ENCODE results near the gene DDX18.
"Not testable (repeated sequence)": the region's sequence is repeated elsewhere in the genome, so short reads cannot be mapped to it uniquely, and the experiment has no call there.

Gene DDX18

GRCh38 chr2:117814417-117815264 lies at the start of gene DDX18:
TSS of gene DDX18 (plus strand) at chr2:117814691. CDS start at chr2:117814778, 87 bp downstream.
- DNase-seq: peak; percentile 91

- peak; percentile 8 for DNase-seq
Measured at GRCh38 chr2:117770730-117771129, 43.8 kb upstream of the DDX18 start.

DNA sequence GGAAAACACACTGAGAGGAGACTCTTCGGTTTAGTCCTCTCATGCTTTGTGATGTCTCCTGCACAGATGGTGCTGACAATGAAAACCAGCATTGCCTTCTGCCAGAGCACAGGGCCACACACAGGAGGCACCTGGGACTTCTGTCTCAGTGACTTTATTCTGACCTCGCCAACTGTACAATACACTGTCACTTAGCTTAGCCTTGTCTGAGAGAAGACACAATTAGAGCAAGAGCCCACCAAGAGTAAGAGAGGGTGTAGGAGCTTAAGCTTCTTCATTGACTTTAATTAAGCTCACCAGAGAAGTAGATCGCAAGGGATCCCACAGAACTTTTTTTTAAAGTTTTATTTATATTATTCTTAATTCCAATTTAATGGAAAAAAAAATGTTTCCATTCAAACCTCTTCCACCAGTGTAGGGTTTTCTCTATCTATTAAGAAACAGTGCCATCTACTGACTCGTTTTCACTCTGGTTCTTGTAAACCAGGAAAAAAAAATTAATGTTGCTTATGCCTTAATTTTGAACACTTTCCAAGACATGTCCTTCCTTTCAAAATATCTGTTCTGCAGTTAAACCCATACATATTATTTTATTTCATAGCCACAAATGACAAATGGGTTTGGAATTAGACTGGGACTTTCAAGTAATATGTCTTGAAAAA lies 42.4 kb upstream of the DDX18 start:
- DNase-seq: peak; percentile 42

DNA sequence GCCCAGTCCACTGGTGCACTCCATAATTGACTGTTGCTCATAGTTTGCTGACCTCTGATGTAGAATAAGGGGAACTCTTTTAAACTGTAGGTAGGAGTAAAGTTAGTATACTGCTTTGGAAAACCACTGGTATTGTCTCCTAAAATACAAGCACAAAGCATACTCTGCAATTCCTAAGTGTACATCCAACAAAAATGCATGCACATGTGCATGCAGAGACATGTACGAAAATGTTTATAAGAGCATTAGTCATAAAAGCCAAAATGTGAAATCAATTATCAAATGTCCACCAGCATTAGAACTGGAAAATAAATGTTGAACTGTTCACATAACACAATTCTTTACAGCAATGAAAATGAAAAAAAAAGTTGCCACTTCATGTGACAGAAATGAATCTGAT lies 39.8 kb upstream of the DDX18 start:
- DNase-seq: no peak

- DNase-seq: no peak
Measured at GRCh38 chr2:117775703-117776219, 38.7 kb upstream of the DDX18 start.

DNA sequence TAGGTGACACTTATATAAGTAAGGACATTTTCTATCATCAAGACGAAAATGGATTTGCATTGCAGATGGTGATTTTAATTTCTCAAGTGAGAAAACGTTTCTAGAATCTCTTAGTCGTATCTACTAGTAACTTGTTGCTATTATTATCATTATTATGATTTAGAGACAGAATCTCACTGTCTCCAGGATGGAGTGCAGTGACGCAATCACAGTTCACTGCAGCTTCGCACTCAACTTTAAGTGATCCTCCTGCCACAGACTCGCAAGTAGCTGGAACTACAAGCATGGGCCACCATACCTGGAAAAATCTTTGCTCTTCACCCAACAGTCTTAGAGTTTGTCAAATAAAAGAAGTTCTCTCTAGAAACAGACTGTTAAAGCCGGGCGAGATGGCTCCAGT lies 37.6 kb upstream of the DDX18 start:
- no peak for DNase-seq

DNA sequence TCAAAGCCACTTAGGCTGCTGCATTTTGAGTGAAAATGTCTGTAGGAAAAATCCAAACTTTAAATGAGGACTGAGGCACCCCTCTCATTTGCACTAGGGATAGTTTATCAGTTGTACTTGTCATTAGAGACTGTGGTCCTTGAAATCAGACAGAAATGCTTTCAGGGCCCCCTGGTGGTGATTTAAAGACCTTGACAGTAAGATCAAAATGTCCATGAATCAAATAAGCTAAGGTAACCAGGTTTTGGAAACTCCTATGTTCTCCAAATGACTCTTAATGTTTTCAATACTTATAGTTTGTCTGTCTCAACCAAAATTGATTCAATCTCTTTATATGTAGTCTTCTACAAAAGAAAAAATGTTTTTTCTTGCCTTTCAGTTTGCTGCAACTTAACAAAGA lies 28.8 kb upstream of the DDX18 start:
- peak; percentile 1 for DNase-seq

GRCh38 chr2:117786520-117786919 lies 28.0 kb upstream of the DDX18 start:
- no peak for DNase-seq

GRCh38 chr2:117789505-117789904 lies 25.0 kb upstream of the DDX18 start:
- DNase-seq: no peak

DNA sequence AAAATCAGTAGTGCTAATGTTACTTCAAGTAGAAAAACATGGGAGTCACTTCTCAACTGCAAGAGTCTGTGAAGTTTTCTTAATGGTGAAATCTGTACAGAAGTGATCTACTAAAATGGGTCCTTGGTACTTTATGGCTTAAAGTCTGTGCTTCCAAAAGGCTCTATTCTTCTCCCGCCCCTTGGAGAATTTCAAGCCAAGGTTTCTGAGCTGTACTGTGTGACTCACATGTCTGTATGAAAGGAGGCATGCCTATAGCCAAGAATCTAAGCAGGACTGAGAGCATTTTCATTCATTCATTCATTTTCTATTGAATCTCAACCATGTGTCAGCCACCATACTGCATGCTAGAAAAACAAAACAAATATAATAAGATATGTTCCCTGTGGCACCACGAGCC lies 19.8 kb upstream of the DDX18 start:
- DNase-seq: no peak

DNA sequence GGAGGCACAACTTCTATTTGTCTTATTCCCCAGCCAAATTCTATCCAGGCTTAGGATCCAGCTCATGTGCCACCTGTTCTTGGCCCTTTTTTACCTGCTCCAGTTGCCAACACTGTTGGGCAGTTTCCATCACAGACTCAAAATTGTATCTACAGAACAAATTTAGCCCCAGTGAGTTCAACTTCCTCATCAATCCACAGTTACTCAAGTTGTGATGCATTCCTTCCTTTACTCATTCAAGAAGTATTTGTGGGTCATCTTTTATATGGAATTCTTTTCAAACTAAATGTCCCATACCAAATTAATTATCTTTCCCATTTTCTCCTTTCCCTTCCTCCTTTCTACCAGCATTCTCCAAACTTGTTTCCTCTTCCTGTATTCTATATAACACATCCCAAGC lies 12.7 kb upstream of the DDX18 start:
- no peak for DNase-seq

GRCh38 chr2:117803644-117804325 lies 10.7 kb upstream of the DDX18 start:
- peak; percentile 4 for DNase-seq

- no peak for DNase-seq
Measured at GRCh38 chr2:117812443-117812842, 2.0 kb upstream of the DDX18 start.

DNA sequence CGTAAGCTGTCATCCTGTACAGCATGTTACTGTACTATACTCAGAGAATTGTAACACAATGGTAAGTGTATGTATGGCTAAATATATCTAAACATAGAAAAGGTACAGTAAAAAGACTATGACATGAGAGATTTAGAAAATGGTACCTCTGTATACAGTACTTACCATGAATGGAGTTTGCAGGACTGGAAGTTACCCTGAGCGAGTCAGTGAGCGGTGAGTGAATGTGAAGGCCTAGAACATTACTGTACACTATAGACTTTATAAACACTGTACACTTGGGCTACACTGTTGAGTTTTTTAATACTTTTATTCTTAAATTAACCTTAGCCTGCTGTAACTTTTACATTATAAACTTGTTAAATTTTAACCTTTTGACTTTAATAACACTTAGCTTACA lies 1.5 kb downstream of the DDX18 start:
- no peak for DNase-seq

GRCh38 chr2:117818921-117819320 lies 4.4 kb downstream of the DDX18 start:
- no peak for DNase-seq

- DNase-seq: no peak
Measured at GRCh38 chr2:117820444-117820843, 6.0 kb downstream of the DDX18 start.

GRCh38 chr2:117825437-117825836 lies 10.9 kb downstream of the DDX18 start:
- DNase-seq: no peak

- not testable (repeated sequence) for DNase-seq
Measured at GRCh38 chr2:117827464-117827863, 13.0 kb downstream of the DDX18 start.

GRCh38 chr2:117828870-117829269 lies 14.4 kb downstream of the DDX18 start:
- DNase-seq: no peak

- no peak for DNase-seq
Measured at GRCh38 chr2:117832332-117832731, 17.8 kb downstream of the DDX18 start.

DNA sequence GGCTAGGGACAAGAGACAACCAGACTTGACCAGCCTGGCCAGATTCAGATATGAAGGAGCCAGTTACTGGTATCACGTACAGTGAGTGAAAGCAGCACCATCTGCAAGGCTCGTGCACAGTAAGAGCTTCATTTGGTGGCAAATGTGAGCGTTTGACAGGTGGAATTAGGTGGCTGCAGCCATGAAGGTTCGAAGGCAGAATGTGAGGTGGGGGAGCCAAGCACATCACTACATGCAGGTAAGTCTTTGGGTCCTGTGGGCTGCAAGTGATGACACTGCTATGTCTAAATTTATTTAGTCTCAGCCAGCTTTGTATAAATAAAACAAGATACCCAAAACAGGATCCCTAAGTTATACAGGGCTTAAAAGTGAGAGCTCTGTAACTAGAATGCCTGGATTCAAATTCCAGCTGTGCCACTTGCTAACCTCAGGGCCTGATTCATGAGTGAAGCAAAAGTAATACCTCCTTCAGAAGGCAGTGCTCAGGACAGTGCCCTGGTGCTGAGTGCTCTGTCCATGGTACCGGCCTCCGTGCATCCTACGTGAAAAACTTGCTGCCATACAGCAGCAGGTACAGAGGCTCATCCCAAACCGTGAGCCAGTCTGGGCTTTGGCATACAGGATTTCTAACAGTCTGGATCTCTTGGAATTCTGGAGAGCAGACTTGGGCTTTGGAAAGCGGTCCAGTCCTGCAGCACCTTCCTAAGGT lies 18.6 kb downstream of the DDX18 start:
- no peak for DNase-seq

DNA sequence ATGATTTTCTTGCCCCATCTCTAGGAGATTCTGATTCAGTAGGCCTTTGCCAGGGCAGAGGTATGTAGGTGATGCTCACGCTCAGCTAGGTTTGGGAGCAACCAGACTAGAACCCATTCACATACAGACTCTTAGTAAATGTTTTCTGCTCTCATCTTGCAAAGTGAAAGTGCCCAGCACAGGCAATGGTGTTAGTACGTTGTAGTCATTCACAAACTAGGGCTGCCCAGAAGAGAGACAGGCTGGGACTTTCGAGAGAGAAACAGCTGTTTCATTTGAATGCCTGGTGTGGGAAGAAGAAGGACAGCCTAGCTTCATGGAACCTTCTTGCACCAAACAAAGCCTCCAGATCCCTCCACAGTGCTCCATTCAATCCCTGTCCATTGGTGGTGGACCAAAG lies 19.4 kb downstream of the DDX18 start:
- DNase-seq: no peak

GRCh38 chr2:117834992-117835391 lies 20.5 kb downstream of the DDX18 start:
- DNase-seq: no peak

Data from NCI-H748 treated with DMSO at 0.1 percent for 48 hours (cell line).